ENCODE results near the gene WDPCP.
"Not testable (repeated sequence)": the region's sequence is repeated elsewhere in the genome, so short reads cannot be mapped to it uniquely, and the experiment has no call there.

The WDPCP gene

GRCh38 chr2:63590626-63591408 lies 2.5 kb upstream of the WDPCP start:
- no peak for DNase-seq (ENCODE audit: low read depth in 1 of 2, low spot score in 1 of 2)

GRCh38 chr2:63589148-63589958 lies 1.1 kb upstream of the WDPCP start:
- no peak for DNase-seq (ENCODE audit: low read depth in 1 of 2, low spot score in 1 of 2)

GRCh38 chr2:63587814-63588384 lies 378 bp downstream of the WDPCP start:
- no peak for DNase-seq (ENCODE audit: low read depth in 1 of 2, low spot score in 1 of 2)

- DNase-seq (ENCODE audit: low read depth in 1 of 2, low spot score in 1 of 2): no peak
These were observed 5.4 kb downstream of the WDPCP start for GRCh38 chr2:63582873-63583272.

GRCh38 chr2:63581298-63581961 lies 6.8 kb downstream of the WDPCP start:
- DNase-seq (ENCODE audit: low read depth in 1 of 2, low spot score in 1 of 2): no peak

- no peak for DNase-seq (ENCODE audit: low read depth in 1 of 2, low spot score in 1 of 2)
These were observed 7.5 kb downstream of the WDPCP start for GRCh38 chr2:63580651-63581297.

GRCh38 chr2:63578767-63579166 lies 9.5 kb downstream of the WDPCP start:
- no peak for DNase-seq (ENCODE audit: low read depth in 1 of 2, low spot score in 1 of 2)

GRCh38 chr2:63576546-63576945 lies 11.7 kb downstream of the WDPCP start:
- no peak for DNase-seq (ENCODE audit: low read depth in 1 of 2, low spot score in 1 of 2)

- not testable (repeated sequence) for DNase-seq (ENCODE audit: low read depth in 1 of 2, low spot score in 1 of 2)
These were observed 14.4 kb downstream of the WDPCP start for GRCh38 chr2:63573726-63574345.

GRCh38 chr2:63573026-63573425 lies 15.3 kb downstream of the WDPCP start:
- not testable (repeated sequence) for DNase-seq (ENCODE audit: low read depth in 1 of 2, low spot score in 1 of 2)

GRCh38 chr2:63572001-63572400 lies 16.3 kb downstream of the WDPCP start:
- no peak for DNase-seq (ENCODE audit: low read depth in 1 of 2, low spot score in 1 of 2)

- DNase-seq (ENCODE audit: low read depth in 1 of 2, low spot score in 1 of 2): no peak
These were observed 17.0 kb downstream of the WDPCP start for GRCh38 chr2:63571291-63571690.

- DNase-seq (ENCODE audit: low read depth in 1 of 2, low spot score in 1 of 2): no peak
These were observed 18.5 kb downstream of the WDPCP start for GRCh38 chr2:63569740-63570139.

GRCh38 chr2:63562751-63563150 lies 25.5 kb downstream of the WDPCP start:
- DNase-seq (ENCODE audit: low read depth in 1 of 2, low spot score in 1 of 2): no peak

- not testable (repeated sequence) for DNase-seq (ENCODE audit: low read depth in 1 of 2, low spot score in 1 of 2)
These were observed 29.4 kb downstream of the WDPCP start for GRCh38 chr2:63558922-63559321.

- DNase-seq (ENCODE audit: low read depth in 1 of 2, low spot score in 1 of 2): not testable (repeated sequence)
These were observed 30.5 kb downstream of the WDPCP start for GRCh38 chr2:63557819-63558218.

- no peak for DNase-seq (ENCODE audit: low read depth in 1 of 2, low spot score in 1 of 2)
These were observed 32.3 kb downstream of the WDPCP start for GRCh38 chr2:63555931-63556330.

GRCh38 chr2:63555299-63555698 lies 33.0 kb downstream of the WDPCP start:
- DNase-seq (ENCODE audit: low read depth in 1 of 2, low spot score in 1 of 2): no peak

- DNase-seq (ENCODE audit: low read depth in 1 of 2, low spot score in 1 of 2): no peak
These were observed 35.2 kb downstream of the WDPCP start for GRCh38 chr2:63553049-63553448.

- no peak for DNase-seq (ENCODE audit: low read depth in 1 of 2, low spot score in 1 of 2)
These were observed 43.3 kb downstream of the WDPCP start for GRCh38 chr2:63545023-63545422.

Measured in activated CD4-positive, alpha-beta T cell treated with anti-CD3 and anti-CD28 coated beads, Interleukin-2, amount 50 U/mL, for 24 hours (primary cell).